Kidney (tissue), 14 donors: ENCODE results near the gene ECHS1. TPM values are rescaled to one million over a fixed set of nuclear protein-coding genes. Genes with fewer than 3 reads are reported as not detected.

ENCODE experiments used
- DNase-seq, 5 donors: peaks; one replicate each; pipeline ENCODE4 v3.0.0-alpha.2; 2013 to 2020
- FAIRE-seq: peaks from 2 replicates; lab custom pipeline; 2012; peaks lifted over from hg19 to GRCh38; lab: Jason Lieb, UNC
- H3K27ac ChIP-seq, 2 donors: one replicate each; pipeline ENCODE4 v1.7.0; 2013; ENCODE audit warnings: low read depth in 2 of 2, low read length in 2 of 2, inconsistent platforms in 1 of 2
- H3K27me3 ChIP-seq: one replicate; pipeline ENCODE4 v1.7.1; 2013; ENCODE audit warnings: low read length, inconsistent platforms; ENCODE audit not compliant: control insufficient read depth, insufficient read depth
- H3K36me3 ChIP-seq, 3 donors: one replicate each; pipeline versions ENCODE4 v1.7.0 to v1.7.1; 2013; ENCODE audit warnings: low read length in 3 of 3, control low read depth in 1 of 3, inconsistent platforms in 1 of 3; ENCODE audit not compliant: insufficient read depth in 3 of 3, control insufficient read depth in 2 of 3
- H3K4me1 ChIP-seq, 3 donors: one replicate each; pipeline versions ENCODE4 v1.7.0 to v1.7.1; 2013; ENCODE audit warnings: low read length in 3 of 3, inconsistent platforms in 1 of 3, low read depth in 1 of 3; ENCODE audit not compliant: control insufficient read depth in 2 of 3, insufficient read depth in 2 of 3
- H3K4me3 ChIP-seq, 3 donors: one replicate each; pipeline versions ENCODE4 v1.7.0 to v1.8.1; 2013; ENCODE audit warnings: low read length in 3 of 3, control low read depth in 1 of 3, inconsistent platforms in 1 of 3
- H3K9ac ChIP-seq, 3 donors: one replicate each; pipeline versions ENCODE4 v1.7.0 to v1.7.1; 2013; ENCODE audit warnings: low read length in 3 of 3, control low read depth in 1 of 3, inconsistent platforms in 1 of 3
- H3K9me3 ChIP-seq, 3 donors: one replicate each; pipeline versions ENCODE4 v1.7.0 to v1.7.1; 2013; ENCODE audit warnings: low read length in 3 of 3, control low read depth in 1 of 3, inconsistent platforms in 1 of 3; ENCODE audit not compliant: control insufficient read depth in 2 of 3, insufficient read depth in 1 of 3
- CTCF ChIP-seq: IDR thresholded peaks from 3 replicates; pipeline ENCODE4 v1.5.1; 2012; ENCODE audit warnings: mild to moderate bottlenecking, moderate library complexity, borderline replicate concordance; ENCODE audit not compliant: insufficient read depth; ENCODE audit errors: extremely low read depth
- intact Hi-C: fragments of 100-400 bp; cut with DNase I; formaldehyde crosslinking; loops from one replicate; pipeline ENCODE4 v1.11.1; 2022
- polyA plus RNA-seq: library from polyadenylated mRNA; stranded (reverse); fragments of 350-450 nt; fragmentation: Illumina TruSeq; extraction: RNeasy Lipid Tissue Mini Kit (QIAGEN cat#74804); gene quantifications from one replicate; pipeline ENCODE4 v1.2.3, GENCODE V29; 2014; ENCODE audit warnings: low read depth, low replicate concordance; ENCODE audit not compliant: insufficient read depth
- total RNA-seq: library from RNA; stranded (reverse); fragmentation: NEBNext Ultra II Directional; extraction: Animal tissue kit (Norgen Biotek cat#: 25700); gene quantifications from one replicate; pipeline ENCODE4 v1.2.1, GENCODE V29; 2021
- donor health status: control.
- donor health status: control.
- donor health status: control.
- donor health status: control.
- donor health status: control.
- donor health status: DM: yes; HTN: yes; CAD: no.
- donor health status: Normal renal cell carcinoma (clear cell type).

The ECHS1 gene
- total and polyA plus RNA-seq, 2 donors from 2014 or later, result 85.6 to 599 TPM

DNA sequence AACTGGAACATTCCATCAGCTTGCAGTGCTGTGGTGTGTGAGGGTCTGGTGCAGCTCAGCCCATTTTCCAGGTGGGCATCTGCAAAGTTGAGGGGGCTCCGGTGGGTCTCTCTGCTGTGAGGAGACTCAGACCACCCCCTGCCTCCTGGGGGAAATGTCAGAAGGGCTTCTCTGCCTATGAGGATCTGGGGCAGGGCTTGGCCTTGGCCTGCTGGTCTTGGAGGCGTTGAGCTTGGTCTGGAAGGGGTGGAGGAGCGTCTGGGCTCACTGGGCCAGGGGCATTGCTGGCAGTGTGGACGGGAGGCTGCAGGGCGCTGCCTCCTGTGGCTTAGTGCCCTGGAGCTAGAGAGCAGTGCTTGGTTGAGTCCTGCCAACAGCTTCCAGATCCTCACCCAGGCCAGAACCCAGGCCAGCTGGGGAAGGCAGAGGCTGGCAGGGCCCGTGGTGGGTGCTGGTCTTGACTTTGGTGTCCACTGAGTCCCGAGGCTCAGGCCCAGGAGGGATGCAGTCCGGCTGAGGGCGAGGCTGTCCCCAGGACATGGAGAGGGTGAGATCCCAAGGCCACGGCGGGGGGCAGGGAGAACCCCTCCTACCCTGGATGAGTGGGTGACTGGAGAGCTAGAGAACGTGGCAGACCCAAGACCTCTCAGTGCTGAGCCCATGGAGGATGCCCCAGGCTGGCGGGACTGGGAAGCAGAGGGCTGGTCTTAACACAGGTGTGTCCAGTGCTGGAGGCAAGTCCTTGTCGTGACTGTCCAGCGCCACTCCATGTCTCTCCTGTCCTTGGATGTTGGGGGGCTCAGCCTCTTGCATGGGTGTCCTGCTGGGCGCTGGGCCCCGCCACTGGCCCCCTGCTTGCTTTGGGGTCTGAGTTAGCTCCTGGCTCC, 48.4 kb upstream of the ECHS1 start:
- Histone ChIP-seq H3K27ac (no peak overlapping the region), H3K9me3 (no peaks in the 10 kb centered on the region), H3K4me3 (no peak overlapping the region), H3K9ac (no peak overlapping the region), H3K27me3 (no peaks in the 10 kb centered on the region), H3K4me1 (peaks cover 0 to 2% (median 0%) of the 10 kb centered on the region in 3 donors), H3K36me3 (peaks cover 0 to 6% (median 5%) of the 10 kb centered on the region in 3 donors)
- DNase-seq (peak in 2 of 5 donors; percentile 60 to 70), FAIRE-seq (no peak)
- intact Hi-C loops, result no loop called here
- TF ChIP-seq CTCF, result no peak

- no peak overlapping the region for H3K4me3 ChIP-seq
- no peak for FAIRE-seq
- no peaks in the 10 kb centered on the region for H3K27me3 ChIP-seq
- H3K9me3 ChIP-seq, result no peaks in the 10 kb centered on the region
- H3K36me3 ChIP-seq, result peaks cover 0 to 6% (median 5%) of the 10 kb centered on the region in 3 donors
- DNase-seq, result no peak
- intact Hi-C loops, result no loop called here
- peaks cover 0 to 2% (median 0%) of the 10 kb centered on the region in 3 donors for H3K4me1 ChIP-seq
- H3K27ac ChIP-seq, result no peak overlapping the region
- no peak overlapping the region for H3K9ac ChIP-seq
- no peak for TF ChIP-seq CTCF
Observed at GRCh38 chr10:133420579-133420978, 47.4 kb upstream of the ECHS1 start.

DNA sequence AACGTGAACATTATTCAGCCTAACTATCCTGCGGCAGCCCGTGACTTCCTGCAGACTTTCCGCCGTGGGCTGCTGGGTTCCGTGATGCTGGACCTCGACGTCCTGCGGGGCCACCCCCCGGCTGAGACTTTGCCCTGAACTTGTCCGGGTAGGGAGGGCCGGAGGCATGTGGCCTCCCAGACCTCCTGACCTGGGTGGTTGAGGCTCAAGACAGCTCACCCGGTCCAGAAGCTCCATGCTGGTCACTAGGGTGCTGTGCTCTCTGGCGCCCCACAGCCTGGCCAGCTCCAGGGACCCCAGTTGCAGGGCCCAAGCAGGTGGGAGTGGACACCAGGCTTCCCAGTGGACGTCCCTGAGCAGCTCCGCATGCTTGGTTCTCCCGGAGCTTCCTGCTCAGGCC, 46.9 kb upstream of the ECHS1 start:
- Histone ChIP-seq H3K4me1 (peaks cover 0 to 2% (median 0%) of the 10 kb centered on the region in 3 donors), H3K9me3 (no peaks in the 10 kb centered on the region), H3K27ac (no peak overlapping the region), H3K36me3 (peaks cover 0 to 6% (median 5%) of the 10 kb centered on the region in 3 donors), H3K27me3 (no peaks in the 10 kb centered on the region), H3K9ac (no peak overlapping the region), H3K4me3 (no peak overlapping the region)
- DNase-seq, result peak in 1 of 5 donors; percentile 74
- FAIRE-seq, result no peak
- intact Hi-C loops, result no loop called here
- no peak for TF ChIP-seq CTCF
